AG04450 (cell line): Measurements from ENCODE around the gene RNF121. TPM values are rescaled to one million over a fixed set of nuclear protein-coding genes. Genes with fewer than 3 reads are reported as not detected.

Experiments used
- CTCF ChIA-PET: fragments of 300-600, 350-600 bp; formaldehyde crosslinking; extraction: SDS; loops from one replicate; lab custom pipeline; 2022; ENCODE audit warnings: antibody characterized with exemption, inconsistent platforms; lab: Charles Lee
- POLR2A ChIA-PET: fragments of 350-600 bp; formaldehyde crosslinking; extraction: SDS; loops from one replicate; lab custom pipeline; 2021; ENCODE audit warnings: antibody characterized with exemption, inconsistent platforms; lab: Yijun Ruan, JAX
- DNase-seq: peaks from one replicate; pipeline ENCODE4 v3.0.0-alpha.2; 2011; ENCODE audit warnings: low read depth, low spot score
- H3K27ac ChIP-seq: one replicate; pipeline ENCODE4 v1.5.1; 2012; ENCODE audit warnings: low read depth, low read length, control low read depth
- H3K27me3 ChIP-seq: one replicate; pipeline ENCODE4 v1.6.0; 2012; ENCODE audit warnings: low read length; ENCODE audit not compliant: control insufficient read depth, insufficient read depth
- H3K4me3 ChIP-seq: 2 replicates; pipeline ENCODE4 v1.5.1; 2011; ENCODE audit warnings: mild to moderate bottlenecking, low read depth, low read length, control low read depth
- H3K9me3 ChIP-seq: 2 replicates; pipeline ENCODE4 v1.5.1; 2012; ENCODE audit warnings: low read length; ENCODE audit not compliant: control insufficient read depth, insufficient read depth
- polyA plus RNA-seq: library from polyadenylated mRNA; depleted of rRNA; stranded (reverse); fragments of >200 nt; gene quantifications from 2 replicates; pipeline ENCODE4 v1.2.3, GENCODE V29; 2011
- TF ChIP-seq, protein P1 (sequence below): IDR thresholded peaks from 2 replicates; pipeline ENCODE4 v1.5.1; 2011; ENCODE audit warnings: low read depth, low read length, control low read depth, inconsistent platforms

RNF121 gene
- polyA plus RNA-seq, 1 experiment, result 47.8 TPM

DNA sequence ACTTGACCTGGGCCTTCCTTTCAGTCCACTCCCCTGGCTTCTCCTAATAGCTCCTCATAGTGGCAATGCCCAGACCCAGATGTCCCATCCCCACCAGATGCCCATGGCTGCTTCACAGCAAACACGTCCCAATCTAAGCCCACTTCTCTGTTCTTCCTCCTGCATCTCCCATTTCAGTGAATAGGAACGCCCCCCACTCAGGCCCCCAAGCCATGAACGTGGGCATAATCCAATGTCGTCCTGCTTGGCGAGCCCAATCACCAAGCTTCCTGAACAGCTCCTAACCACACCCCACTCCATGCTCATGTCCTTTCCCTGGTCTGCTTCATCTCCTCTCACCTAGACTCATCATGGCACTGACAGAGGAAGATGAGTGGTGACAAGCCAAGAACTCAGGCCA lies 78.7 kb downstream of the RNF121 start:
- H3K9me3 ChIP-seq, result no peaks in the 10 kb centered on the region
- TF ChIP-seq, protein P1, sequence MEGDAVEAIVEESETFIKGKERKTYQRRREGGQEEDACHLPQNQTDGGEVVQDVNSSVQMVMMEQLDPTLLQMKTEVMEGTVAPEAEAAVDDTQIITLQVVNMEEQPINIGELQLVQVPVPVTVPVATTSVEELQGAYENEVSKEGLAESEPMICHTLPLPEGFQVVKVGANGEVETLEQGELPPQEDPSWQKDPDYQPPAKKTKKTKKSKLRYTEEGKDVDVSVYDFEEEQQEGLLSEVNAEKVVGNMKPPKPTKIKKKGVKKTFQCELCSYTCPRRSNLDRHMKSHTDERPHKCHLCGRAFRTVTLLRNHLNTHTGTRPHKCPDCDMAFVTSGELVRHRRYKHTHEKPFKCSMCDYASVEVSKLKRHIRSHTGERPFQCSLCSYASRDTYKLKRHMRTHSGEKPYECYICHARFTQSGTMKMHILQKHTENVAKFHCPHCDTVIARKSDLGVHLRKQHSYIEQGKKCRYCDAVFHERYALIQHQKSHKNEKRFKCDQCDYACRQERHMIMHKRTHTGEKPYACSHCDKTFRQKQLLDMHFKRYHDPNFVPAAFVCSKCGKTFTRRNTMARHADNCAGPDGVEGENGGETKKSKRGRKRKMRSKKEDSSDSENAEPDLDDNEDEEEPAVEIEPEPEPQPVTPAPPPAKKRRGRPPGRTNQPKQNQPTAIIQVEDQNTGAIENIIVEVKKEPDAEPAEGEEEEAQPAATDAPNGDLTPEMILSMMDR, result no peak
- no peak for DNase-seq
- no peak overlapping the region for H3K27ac ChIP-seq
- ChIA-PET CTCF (interaction anchor here (0.8 to 1.1 kb wide), 3 partner anchors 18 to 424 kb away, joined by 3 to 6 read pairs (median 4); no protein-coding TSS in a partner anchor), POLR2A (no interaction called here)
- H3K27me3 ChIP-seq, result no peaks in the 10 kb centered on the region
- H3K4me3 ChIP-seq, result no peak overlapping the region

DNA sequence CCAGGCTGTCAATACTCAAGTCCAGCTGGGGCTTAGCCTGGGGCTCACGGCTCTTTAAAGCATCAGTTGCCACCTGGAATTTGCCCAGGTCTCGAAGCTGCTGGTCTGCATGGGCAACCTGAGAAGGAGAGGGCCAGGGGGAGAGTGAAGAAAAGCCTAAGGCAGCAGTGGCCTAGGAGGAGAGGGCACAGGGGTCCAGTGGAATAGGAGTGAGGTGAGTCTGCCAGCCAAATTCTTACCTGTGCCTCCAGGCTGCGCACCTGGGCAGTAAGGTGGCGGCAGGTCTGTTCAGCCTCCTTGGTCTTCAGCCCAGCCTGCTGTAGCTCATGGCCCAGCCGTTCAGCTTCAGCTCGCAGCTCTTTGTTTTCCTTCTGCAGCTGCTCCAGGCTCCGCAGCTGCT lies 79.9 kb downstream of the RNF121 start:
- Histone ChIP-seq H3K9me3 (no peaks in the 10 kb centered on the region), H3K27ac (no peak overlapping the region), H3K4me3 (no peak overlapping the region), H3K27me3 (no peaks in the 10 kb centered on the region)
- CTCF ChIA-PET, result interaction anchor here (0.8 to 1.2 kb wide), 2 partner anchors 16 to 83 kb away, joined by 3 to 4 read pairs; no protein-coding TSS in a partner anchor
- TF ChIP-seq, protein P1, result no peak
- DNase-seq, result no peak
- POLR2A ChIA-PET, result no interaction called here

DNA sequence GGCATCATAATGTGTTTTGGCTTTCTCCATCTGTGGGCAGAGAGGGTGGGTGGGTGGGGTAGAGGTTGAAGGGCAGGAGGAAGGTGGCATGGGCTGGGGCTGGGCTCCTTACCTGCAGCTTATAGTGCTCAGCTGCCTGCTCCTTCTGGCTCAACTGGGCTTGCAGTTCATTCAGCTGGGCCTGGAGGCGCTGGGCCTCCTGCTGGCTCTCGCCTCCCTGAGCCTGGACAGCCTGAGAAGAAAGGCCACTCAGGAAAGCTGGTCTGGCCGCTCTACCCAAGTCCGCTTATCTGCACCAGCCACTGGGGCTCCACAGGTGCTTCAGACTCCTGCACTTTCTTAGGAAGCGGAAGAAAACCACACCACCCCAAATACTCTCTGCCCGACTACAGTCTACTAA lies 80.3 kb downstream of the RNF121 start:
- ChIA-PET POLR2A (no interaction called here), CTCF (interaction anchor here (0.8 to 1.2 kb wide), 2 partner anchors 16 to 82 kb away, joined by 3 to 4 read pairs; no protein-coding TSS in a partner anchor)
- H3K27ac ChIP-seq, result no peak overlapping the region
- DNase-seq, result no peak
- no peaks in the 10 kb centered on the region for H3K27me3 ChIP-seq
- no peaks in the 10 kb centered on the region for H3K9me3 ChIP-seq
- TF ChIP-seq, protein P1, result no peak
- H3K4me3 ChIP-seq, result no peak overlapping the region

DNA sequence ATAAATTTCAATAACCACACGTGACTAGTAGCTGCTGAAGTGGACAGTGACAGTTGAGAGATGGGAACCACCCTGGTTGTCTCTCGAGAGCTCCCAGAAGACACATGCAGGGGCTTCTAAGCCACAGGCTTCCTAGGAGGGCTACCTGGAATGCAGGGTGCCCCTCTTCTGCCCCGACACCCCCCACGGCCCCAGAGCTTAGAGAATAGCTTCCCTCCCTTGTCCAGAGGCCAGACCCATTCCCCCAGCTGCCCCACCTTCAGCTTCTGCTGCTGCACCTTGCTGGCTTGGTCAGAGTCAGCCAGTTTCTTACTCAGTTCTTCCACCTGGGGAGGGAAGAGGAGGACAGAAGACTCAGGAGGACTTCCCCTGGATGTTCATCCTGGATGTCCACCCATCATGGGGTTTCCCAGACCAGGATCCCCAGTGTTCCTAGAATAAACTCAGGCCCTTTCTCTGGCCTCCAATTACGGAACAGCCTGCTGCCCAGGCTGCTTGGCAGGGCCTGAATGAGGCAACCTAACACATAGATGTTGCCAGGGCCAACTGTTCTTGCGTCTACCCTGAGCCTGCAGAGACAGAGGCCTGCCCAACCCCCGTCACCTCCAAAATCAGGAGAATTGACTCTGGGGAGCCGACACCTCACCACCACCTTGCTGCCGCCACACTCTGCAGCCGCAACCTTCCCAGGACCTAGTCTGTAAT lies 81.8 kb downstream of the RNF121 start:
- Histone ChIP-seq H3K4me3 (no peak overlapping the region), H3K9me3 (no peaks in the 10 kb centered on the region), H3K27ac (no peak overlapping the region), H3K27me3 (no peaks in the 10 kb centered on the region)
- no peak for DNase-seq
- TF ChIP-seq, protein P1, result no peak
- POLR2A ChIA-PET, result no interaction called here
- CTCF ChIA-PET, result interaction anchor here (0.6 kb wide), 1 partner anchor 10 kb away, joined by 3 read pairs; no protein-coding TSS in a partner anchor

DNA sequence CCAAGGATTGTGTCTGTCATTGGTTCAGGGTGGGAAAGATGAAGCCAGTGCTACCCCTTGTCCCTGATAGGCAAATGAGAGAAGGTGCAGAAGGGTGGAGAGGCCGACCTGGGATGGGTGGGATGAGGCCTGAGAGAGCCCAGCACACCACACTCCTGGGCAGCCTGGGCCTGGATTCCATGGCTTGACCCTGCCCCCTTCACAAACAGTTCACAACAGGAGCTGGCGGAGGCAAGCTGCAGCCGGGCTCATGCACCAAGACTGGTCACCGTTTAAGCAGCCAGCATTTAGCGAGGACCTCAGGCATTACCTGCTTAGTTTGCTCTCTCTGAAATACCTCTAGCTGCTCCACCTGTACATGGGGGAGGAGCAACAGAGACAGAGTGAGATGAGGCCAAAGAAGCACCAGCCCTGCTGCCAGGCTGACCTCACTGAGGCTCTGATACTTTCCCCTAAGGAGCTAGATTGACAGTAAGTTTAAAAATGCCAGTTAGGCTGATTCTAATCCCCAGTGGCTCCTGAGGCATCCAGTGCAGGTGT lies 83.3 kb downstream of the RNF121 start:
- no peak overlapping the region for H3K4me3 ChIP-seq
- H3K27me3 ChIP-seq, result no peaks in the 10 kb centered on the region
- H3K9me3 ChIP-seq, result no peaks in the 10 kb centered on the region
- ChIA-PET CTCF (interaction anchor here (0.9 to 5.2 kb wide), 3 partner anchors 13 to 171 kb away, joined by 3 to 39 read pairs (median 13); no protein-coding TSS in a partner anchor), POLR2A (no interaction called here)
- TF ChIP-seq, protein P1, result no peak
- H3K27ac ChIP-seq, result no peak overlapping the region
- DNase-seq, result no peak
